GM12875 (cell line): ENCODE results near the gene POLD1.
"Not testable (repeated sequence)": the region's sequence is repeated elsewhere in the genome, so short reads cannot be mapped to it uniquely, and the experiment has no call there.

ENCODE experiments used
- H3K4me3 ChIP-seq: one replicate; pipeline ENCODE4 v1.5.1; 2011; ENCODE audit warnings: low read depth, low read length, control low read depth
- TF ChIP-seq, protein P1 (sequence below): IDR thresholded peaks from 2 replicates; pipeline ENCODE4 v1.5.1; 2011; ENCODE audit warnings: low read depth, mild to moderate bottlenecking, control low read depth, inconsistent platforms, low read length, moderate library complexity, borderline replicate concordance; ENCODE audit not compliant: insufficient read depth

POLD1 gene

DNA sequence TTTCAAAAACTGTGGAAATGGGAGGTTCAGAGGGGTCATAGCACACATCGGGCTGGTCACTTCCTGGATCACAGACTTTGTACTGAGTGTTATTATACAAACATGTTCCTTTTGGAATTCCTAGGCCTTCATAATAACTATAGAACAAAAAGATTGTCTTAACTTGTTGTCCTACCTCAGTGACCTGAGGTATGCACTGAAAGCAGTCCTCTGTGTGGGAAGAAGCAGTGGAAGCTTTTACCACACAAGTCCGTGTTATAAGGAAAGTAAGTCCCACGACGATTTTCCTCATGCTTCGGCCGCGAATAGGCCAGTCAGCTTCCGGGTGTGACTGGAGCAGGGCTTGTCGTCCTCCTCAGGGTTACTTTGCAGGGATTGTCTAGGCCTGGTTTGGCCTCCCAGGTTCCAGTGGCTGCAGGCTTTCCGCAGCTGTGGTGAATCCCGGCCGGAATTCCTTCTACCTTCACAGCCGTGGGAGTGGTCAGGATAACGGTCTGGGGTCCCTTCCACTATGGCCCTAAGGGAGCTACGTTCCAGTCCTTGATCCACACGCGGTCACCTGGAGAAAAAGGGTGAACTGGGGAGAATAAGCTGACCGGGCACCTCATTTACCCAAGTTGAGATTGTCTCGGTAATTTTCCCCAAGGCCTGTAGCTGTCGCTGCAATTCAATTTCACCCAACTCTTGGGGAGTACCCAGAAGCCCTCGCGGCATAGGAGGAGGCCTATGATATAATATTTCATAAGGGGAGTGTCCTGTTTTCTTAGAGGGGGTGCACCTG, 34.7 kb upstream of the POLD1 start:
- no peak overlapping the region for H3K4me3 ChIP-seq
- TF ChIP-seq, protein P1, sequence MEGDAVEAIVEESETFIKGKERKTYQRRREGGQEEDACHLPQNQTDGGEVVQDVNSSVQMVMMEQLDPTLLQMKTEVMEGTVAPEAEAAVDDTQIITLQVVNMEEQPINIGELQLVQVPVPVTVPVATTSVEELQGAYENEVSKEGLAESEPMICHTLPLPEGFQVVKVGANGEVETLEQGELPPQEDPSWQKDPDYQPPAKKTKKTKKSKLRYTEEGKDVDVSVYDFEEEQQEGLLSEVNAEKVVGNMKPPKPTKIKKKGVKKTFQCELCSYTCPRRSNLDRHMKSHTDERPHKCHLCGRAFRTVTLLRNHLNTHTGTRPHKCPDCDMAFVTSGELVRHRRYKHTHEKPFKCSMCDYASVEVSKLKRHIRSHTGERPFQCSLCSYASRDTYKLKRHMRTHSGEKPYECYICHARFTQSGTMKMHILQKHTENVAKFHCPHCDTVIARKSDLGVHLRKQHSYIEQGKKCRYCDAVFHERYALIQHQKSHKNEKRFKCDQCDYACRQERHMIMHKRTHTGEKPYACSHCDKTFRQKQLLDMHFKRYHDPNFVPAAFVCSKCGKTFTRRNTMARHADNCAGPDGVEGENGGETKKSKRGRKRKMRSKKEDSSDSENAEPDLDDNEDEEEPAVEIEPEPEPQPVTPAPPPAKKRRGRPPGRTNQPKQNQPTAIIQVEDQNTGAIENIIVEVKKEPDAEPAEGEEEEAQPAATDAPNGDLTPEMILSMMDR = peak; percentile 20; the same call in 1 of the 2 replicates

DNA sequence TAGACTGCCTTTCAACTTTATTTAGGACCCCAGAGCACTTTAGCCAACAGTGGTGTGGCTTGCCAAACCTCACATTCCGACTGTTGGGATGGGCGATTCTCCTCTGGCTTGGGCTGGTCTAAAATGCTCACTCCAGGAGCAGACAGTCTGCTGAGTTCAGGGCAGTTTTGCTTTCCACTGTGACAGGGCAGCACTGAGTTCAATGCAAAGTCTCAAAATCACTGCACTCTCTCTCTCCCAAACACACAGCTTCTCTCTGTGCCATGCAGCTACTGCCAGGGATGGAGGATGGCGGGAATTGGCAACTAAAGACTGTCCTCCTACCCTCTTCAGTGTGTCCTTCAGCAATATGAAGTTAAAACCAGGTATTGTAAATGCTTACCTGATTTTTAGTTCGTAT, 31.9 kb upstream of the POLD1 start:
- no peak overlapping the region for H3K4me3 ChIP-seq
- TF ChIP-seq, protein P1 = no peak

DNA sequence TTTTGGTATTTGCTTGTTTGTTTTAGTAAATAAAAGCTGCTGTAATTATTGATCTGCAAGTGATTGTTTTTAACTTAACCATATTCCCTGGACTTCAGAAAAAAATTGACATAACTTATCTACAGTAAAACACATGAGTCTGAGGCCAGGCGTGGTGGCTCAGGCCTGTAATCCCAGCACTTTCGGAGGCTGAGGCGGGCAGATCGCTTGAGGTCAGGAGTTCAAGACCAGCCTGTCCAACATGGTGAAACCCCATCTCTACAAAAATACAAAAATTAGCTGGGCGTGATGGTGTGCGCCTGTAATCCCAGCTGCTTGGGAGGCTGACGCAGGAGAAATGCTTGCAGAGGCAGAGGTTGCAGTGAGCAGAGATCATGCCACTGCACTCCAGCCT, 30.7 kb upstream of the POLD1 start:
- not testable (repeated sequence) for H3K4me3 ChIP-seq

DNA sequence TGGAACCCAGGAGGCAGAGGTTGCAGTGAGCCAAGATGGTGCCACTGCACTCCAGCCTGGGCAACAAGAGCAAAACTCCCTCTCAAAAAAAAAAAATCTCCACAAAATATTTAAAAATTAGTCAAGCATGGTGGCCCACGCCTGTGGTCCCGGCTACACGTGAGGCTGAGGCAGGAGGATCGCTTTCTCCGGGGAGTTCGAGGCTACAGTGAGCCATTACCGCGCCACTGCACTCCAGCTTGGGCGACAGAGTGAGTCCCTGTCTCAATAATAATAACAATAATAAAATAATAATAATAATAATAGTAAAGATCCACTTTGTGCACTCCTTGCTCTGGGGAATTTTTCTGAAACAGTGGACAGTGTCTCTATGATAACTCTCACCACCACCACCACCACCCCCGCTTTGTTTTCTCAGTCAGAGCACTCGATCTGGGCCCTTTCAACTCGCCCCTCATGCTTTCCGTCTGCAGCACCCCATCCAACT, 27.4 kb upstream of the POLD1 start:
- TF ChIP-seq, protein P1 = no peak
- peak overlapping the region; percentile 62 for H3K4me3 ChIP-seq

DNA sequence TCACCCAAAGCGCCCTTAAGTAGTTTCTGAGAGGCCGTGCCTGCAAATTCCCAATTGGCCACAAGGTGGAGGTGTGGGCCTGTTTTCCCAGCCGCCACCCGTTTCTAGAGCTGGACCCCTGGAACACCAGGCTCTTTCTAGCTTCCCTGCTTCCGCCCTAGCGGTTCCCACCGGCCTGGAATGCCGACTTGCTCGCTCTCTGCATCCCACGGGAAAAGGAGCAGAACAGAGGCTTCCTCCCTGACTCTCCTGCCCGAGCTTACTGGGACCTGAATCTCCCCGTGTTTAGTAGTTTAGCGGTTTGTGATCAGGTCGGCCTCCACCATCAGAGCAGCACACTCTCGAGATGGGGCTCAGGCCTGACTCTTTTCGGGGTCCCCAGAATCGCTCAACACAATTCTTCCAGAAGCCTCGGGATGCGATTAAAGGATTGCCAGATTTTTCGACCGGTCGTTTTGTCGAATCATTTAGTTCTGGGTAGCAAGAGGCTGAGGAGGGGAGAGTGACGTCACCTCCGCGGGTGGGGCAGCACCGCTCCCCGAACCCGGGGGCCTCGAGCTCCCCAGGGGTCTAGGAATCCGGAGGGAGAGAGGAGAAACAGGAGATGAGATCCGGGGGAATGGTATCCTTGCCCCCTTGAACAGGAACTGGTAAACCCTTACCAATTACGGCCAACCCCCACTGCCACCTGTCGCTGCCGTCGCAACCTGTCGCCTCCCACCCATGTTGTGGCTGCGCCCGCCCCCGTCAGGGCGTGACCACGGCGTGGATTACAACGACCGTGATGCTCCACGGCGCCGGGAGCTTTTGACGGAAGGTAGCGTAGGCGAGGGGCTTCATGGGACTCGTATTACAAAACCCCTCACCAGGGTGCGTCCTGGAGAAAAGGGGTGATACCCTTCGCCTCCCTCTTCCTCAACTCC, 26.7 kb upstream of the POLD1 start:
- TF ChIP-seq, protein P1 = peak; percentile 78
- peak overlapping the region; percentile 62 for H3K4me3 ChIP-seq

DNA sequence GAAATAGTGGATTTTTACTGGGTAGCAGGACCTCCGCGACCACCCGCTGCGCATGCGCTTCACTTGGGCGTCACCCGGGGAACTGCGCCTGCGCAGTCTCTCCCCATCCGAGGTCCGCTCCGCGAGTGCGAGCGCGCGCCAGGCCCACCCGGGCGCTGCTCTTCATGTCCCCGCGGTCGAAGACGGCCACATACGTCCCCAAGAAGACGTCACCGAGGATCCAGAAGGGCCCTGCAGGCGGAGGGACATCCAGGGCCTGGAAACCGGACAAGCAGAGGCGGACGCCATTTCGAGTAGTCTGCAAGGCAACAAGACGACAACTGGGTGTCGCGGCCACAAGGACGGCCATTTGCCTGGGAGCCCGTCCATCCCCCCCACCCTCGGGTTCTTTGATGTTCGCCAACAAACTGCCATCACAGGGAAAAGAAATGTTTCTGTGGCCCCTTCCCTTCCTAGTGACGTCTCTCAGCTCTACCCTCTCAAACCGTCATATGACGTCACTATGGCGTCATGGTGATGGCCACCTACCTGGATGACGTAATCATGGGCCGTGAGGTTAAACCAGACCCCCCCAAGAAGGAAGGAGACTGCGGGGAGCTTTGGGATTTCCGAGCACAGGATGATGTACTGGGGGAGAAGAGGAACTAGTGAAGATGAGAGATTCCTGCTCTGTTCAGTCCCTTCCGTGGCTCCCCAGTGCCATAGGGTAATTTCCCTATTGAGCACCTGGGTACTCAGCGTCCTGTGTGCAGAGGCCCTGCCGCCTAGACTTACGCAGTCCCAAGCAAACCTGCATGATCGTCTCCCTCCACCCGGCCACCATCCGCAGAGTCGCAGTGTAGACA, 25.4 kb upstream of the POLD1 start:
- H3K4me3 ChIP-seq = peak overlapping the region; percentile 62
- TF ChIP-seq, protein P1 = no peak

DNA sequence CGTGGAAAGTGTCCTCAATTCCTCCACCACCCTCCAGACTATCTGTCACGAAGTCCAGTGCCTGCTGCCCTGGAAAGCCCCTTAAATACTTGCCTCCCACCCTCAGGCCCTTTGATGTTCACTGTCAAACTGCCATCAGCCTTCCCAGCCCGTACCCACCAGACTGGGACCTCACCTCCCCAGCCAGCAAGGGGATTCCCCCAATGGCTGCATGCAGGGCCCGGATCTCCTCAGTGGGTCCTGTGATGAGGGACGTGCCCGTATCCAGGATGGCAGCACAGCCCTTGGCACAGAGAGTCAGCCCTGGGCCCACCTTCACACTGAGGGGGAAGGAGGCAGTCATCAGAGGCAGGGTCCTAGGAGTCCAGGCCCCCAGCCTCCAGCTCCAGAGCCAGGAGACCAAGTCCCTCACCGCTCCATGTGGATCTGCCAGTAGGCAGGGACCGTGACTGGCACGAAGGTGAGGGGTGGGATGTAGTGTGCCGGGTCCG, 24.8 kb upstream of the POLD1 start:
- H3K4me3 ChIP-seq = no peak overlapping the region
- TF ChIP-seq, protein P1 = no peak
